CD4-positive, alpha-beta T cell (primary cell): ENCODE measurements around the gene HAPLN2. TPM values are rescaled to one million over a fixed set of nuclear protein-coding genes. Genes with fewer than 3 reads are reported as not detected.

Experiments
- ATAC-seq: fragments of 200-7000 bp; cut with Tn5 transposase; one replicate; pipeline ENCODE4 v1.10.0; 2022; ENCODE audit warnings: mild to moderate bottlenecking; ENCODE audit not compliant: poor library complexity
- CTCF ChIA-PET: fragments of 350-600 bp; sonication (Branson Sonifier 250); formaldehyde crosslinking; loops from one replicate; lab custom pipeline; 2021; ENCODE audit warnings: antibody characterized with exemption, inconsistent platforms; lab: Charles Lee
- POLR2A ChIA-PET: fragments of 350-600 bp; sonication (Branson Sonifier 250); formaldehyde crosslinking; loops from one replicate; lab custom pipeline; 2021; ENCODE audit warnings: antibody characterized with exemption, inconsistent platforms; lab: Charles Lee
- DNase-seq, 14 experiments: peaks; one replicate each; pipeline ENCODE4 v3.0.0-alpha.2; 2013 to 2020; ENCODE audit warnings: mixed read lengths in 2 of 14
- H3K27ac ChIP-seq, 2 donors: one replicate each; pipeline versions ENCODE4 v1.5.1 to v1.7.0; 2013; ENCODE audit warnings: low read length in 2 of 2, low read depth in 1 of 2, mild to moderate bottlenecking in 1 of 2
- H3K27me3 ChIP-seq, 2 experiments: 1 replicate in 1 of 2; 2 replicates in 1 of 2; pipeline versions ENCODE4 v1.6.1 to v1.7.0; 2013; ENCODE audit warnings: low read length in 2 of 2, control low read depth in 1 of 2, mild to moderate bottlenecking in 1 of 2, moderate library complexity in 1 of 2; ENCODE audit not compliant: insufficient read depth in 2 of 2, control insufficient read depth in 1 of 2
- H3K36me3 ChIP-seq: one replicate; pipeline ENCODE4 v1.6.1; 2013; ENCODE audit warnings: low read length, control low read depth; ENCODE audit not compliant: insufficient read depth
- H3K4me1 ChIP-seq: one replicate; pipeline ENCODE4 v1.6.1; 2013; ENCODE audit warnings: low read length, control low read depth; ENCODE audit not compliant: insufficient read depth
- H3K4me3 ChIP-seq: one replicate; pipeline ENCODE4 v1.5.1; 2013; ENCODE audit warnings: mild to moderate bottlenecking, low read length, moderate library complexity
- H3K9me3 ChIP-seq, 2 experiments: 1 replicate in 1 of 2; 2 replicates in 1 of 2; pipeline versions ENCODE4 v1.6.1 to v1.7.0; 2013; ENCODE audit warnings: low read length in 2 of 2, mild to moderate bottlenecking in 2 of 2, control low read depth in 1 of 2, moderate library complexity in 1 of 2; ENCODE audit not compliant: control insufficient read depth in 1 of 2, insufficient read depth in 1 of 2
- H3K27ac Mint-ChIP-seq: one replicate; pipeline ENCODE4 v1.8.0; 2020; ENCODE audit warnings: mixed read lengths
- H3K27me3 Mint-ChIP-seq: one replicate; pipeline ENCODE4 v1.8.0; 2021; ENCODE audit warnings: mixed read lengths
- H3K36me3 Mint-ChIP-seq: one replicate; pipeline ENCODE4 v1.8.0; 2021; ENCODE audit warnings: low read depth, mixed read lengths
- H3K4me1 Mint-ChIP-seq: one replicate; pipeline ENCODE4 v1.8.0; 2021; ENCODE audit warnings: low read depth, mixed read lengths
- H3K4me3 Mint-ChIP-seq: one replicate; pipeline ENCODE4 v1.8.0; 2020; ENCODE audit warnings: mild to moderate bottlenecking, mixed read lengths
- H3K9me3 Mint-ChIP-seq: one replicate; pipeline ENCODE4 v1.8.0; 2020; ENCODE audit warnings: mixed read lengths
- intact Hi-C, 2 experiments: fragments of 100-400 bp; cut with DNase I in 1 of 2; cut with micrococcal nuclease in 1 of 2; formaldehyde crosslinking; loops; one replicate each; pipeline versions ENCODE4 v1.15.1 to v1.9.0; 2023 to 2025; cut with DNase I, micrococcal nuclease
- total RNA-seq, 174 experiments: library from RNA in 2 of 174; stranded (reverse) in 2 of 174; gene quantifications; one replicate each; pipeline ENCODE4 v1.2.3 and lab custom pipeline; 2021 to 2026
- TF ChIP-seq, protein P1 (sequence below): fragments of 200-600 bp; IDR thresholded peaks from one replicate; pipeline ENCODE4 v1.8.0; 2022; ENCODE audit warnings: antibody characterized with exemption, mild to moderate bottlenecking

HAPLN2 gene
- total RNA-seq, 2 experiments from 2014 or later: 0.44 to 0.56 TPM

DNA sequence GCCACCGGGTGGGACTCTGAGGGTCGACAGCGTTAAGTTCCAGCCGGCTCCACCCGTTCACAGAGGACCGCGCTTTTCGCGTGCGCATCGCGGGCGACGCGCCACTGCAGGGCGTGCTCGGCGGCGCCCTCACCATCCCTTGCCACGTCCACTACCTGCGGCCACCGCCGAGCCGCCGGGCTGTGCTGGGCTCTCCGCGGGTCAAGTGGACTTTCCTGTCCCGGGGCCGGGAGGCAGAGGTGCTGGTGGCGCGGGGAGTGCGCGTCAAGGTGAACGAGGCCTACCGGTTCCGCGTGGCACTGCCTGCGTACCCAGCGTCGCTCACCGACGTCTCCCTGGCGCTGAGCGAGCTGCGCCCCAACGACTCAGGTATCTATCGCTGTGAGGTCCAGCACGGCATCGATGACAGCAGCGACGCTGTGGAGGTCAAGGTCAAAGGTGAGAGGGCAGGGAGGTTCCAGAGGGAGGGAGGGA, 27.6 kb downstream of the HAPLN2 start:
- ChIA-PET POLR2A (no interaction called here), CTCF (no interaction called here)
- Mint-ChIP-seq H3K27ac (no peak overlapping the region), H3K36me3 (no peaks in the 10 kb centered on the region), H3K4me3 (no peak overlapping the region), H3K4me1 (peaks cover 18% of the 10 kb centered on the region), H3K27me3 (peaks cover 86% of the 10 kb centered on the region), H3K9me3 (no peaks in the 10 kb centered on the region)
- Histone ChIP-seq H3K36me3 (no peaks in the 10 kb centered on the region), H3K9me3 (peaks cover 0 to 23% of the 10 kb centered on the region in 2 experiments), H3K4me1 (peaks cover 20% of the 10 kb centered on the region), H3K4me3 (no peak overlapping the region), H3K27ac (no peak overlapping the region), H3K27me3 (peaks cover 59 to 78% of the 10 kb centered on the region in 2 experiments)
- no peak for DNase-seq
- ATAC-seq: no peak
- TF ChIP-seq, protein P1, sequence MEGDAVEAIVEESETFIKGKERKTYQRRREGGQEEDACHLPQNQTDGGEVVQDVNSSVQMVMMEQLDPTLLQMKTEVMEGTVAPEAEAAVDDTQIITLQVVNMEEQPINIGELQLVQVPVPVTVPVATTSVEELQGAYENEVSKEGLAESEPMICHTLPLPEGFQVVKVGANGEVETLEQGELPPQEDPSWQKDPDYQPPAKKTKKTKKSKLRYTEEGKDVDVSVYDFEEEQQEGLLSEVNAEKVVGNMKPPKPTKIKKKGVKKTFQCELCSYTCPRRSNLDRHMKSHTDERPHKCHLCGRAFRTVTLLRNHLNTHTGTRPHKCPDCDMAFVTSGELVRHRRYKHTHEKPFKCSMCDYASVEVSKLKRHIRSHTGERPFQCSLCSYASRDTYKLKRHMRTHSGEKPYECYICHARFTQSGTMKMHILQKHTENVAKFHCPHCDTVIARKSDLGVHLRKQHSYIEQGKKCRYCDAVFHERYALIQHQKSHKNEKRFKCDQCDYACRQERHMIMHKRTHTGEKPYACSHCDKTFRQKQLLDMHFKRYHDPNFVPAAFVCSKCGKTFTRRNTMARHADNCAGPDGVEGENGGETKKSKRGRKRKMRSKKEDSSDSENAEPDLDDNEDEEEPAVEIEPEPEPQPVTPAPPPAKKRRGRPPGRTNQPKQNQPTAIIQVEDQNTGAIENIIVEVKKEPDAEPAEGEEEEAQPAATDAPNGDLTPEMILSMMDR: no peak
- intact Hi-C loops: no loop called here

DNA sequence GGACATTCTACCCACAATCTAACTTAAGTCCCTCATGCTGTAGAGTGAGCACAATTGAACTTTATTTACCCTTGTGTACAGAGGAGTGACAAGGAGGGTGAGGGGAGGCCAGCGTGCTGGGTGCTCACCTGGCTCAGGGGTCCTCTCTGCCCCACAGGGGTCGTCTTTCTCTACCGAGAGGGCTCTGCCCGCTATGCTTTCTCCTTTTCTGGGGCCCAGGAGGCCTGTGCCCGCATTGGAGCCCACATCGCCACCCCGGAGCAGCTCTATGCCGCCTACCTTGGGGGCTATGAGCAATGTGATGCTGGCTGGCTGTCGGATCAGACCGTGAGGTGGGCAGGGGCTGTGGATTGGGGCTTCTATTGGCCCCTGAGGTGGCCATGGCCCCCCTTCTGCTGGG, 28.1 kb downstream of the HAPLN2 start:
- Histone ChIP-seq H3K36me3 (no peaks in the 10 kb centered on the region), H3K4me3 (no peak overlapping the region), H3K9me3 (peaks cover 0 to 25% of the 10 kb centered on the region in 2 experiments), H3K27me3 (peaks cover 58 to 80% of the 10 kb centered on the region in 2 experiments), H3K27ac (no peak overlapping the region), H3K4me1 (peaks cover 15% of the 10 kb centered on the region)
- intact Hi-C loops: no loop called here
- H3K27ac Mint-ChIP-seq: no peak overlapping the region
- no peak overlapping the region for H3K4me3 Mint-ChIP-seq
- peaks cover 89% of the 10 kb centered on the region for H3K27me3 Mint-ChIP-seq
- TF ChIP-seq, protein P1: no peak
- CTCF ChIA-PET: no interaction called here
- ATAC-seq (no peak), DNase-seq (no peak)
- H3K36me3 Mint-ChIP-seq: no peaks in the 10 kb centered on the region
- H3K4me1 Mint-ChIP-seq: peaks cover 16% of the 10 kb centered on the region
- no peaks in the 10 kb centered on the region for H3K9me3 Mint-ChIP-seq
- POLR2A ChIA-PET: no interaction called here

DNA sequence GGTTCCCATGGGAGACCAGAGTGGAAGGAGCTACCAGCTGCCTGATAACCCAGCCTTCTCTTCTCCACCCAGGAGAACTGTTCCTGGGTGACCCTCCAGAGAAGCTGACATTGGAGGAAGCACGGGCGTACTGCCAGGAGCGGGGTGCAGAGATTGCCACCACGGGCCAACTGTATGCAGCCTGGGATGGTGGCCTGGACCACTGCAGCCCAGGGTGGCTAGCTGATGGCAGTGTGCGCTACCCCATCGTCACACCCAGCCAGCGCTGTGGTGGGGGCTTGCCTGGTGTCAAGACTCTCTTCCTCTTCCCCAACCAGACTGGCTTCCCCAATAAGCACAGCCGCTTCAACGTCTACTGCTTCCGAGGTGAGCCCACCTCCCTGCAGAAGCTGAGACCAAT, 29.3 kb downstream of the HAPLN2 start:
- no peaks in the 10 kb centered on the region for H3K9me3 Mint-ChIP-seq
- H3K27ac ChIP-seq: no peak overlapping the region
- H3K27me3 Mint-ChIP-seq: peaks cover 89% of the 10 kb centered on the region
- no peaks in the 10 kb centered on the region for H3K36me3 Mint-ChIP-seq
- peaks cover 5% of the 10 kb centered on the region for H3K4me1 Mint-ChIP-seq
- intact Hi-C loops: no loop called here
- POLR2A ChIA-PET: no interaction called here
- H3K36me3 ChIP-seq: no peaks in the 10 kb centered on the region
- peaks cover 0 to 29% of the 10 kb centered on the region in 2 experiments for H3K9me3 ChIP-seq
- no peak overlapping the region for H3K4me3 ChIP-seq
- CTCF ChIA-PET: no interaction called here
- H3K4me1 ChIP-seq: peaks cover 6% of the 10 kb centered on the region
- H3K27me3 ChIP-seq: peaks cover 56 to 80% of the 10 kb centered on the region in 2 experiments
- DNase-seq (no peak), ATAC-seq (no peak)
- no peak overlapping the region for H3K27ac Mint-ChIP-seq
- TF ChIP-seq, protein P1: no peak
- no peak overlapping the region for H3K4me3 Mint-ChIP-seq
